GM04504 (cell line): Measurements from ENCODE around the gene TMPRSS13.

ENCODE experiments used
- DNase-seq: peaks from one replicate; pipeline ENCODE4 v3.0.0-alpha.2; 2012; ENCODE audit warnings: low read depth

The TMPRSS13 gene

GRCh38 chr11:117852309-117852708 lies 76.9 kb downstream of the TMPRSS13 start:
- DNase-seq: no peak

GRCh38 chr11:117851852-117852251 lies 77.3 kb downstream of the TMPRSS13 start:
- DNase-seq: no peak

GRCh38 chr11:117851106-117851505 lies 78.1 kb downstream of the TMPRSS13 start:
- no peak for DNase-seq
